ENCODE data around the gene FAM171A2. TPM values are rescaled to one million over a fixed set of nuclear protein-coding genes. Genes with fewer than 3 reads are reported as not detected.

Gene FAM171A2
- total RNA-seq, 1 donor from 2014 or later = 25.0 TPM

DNA sequence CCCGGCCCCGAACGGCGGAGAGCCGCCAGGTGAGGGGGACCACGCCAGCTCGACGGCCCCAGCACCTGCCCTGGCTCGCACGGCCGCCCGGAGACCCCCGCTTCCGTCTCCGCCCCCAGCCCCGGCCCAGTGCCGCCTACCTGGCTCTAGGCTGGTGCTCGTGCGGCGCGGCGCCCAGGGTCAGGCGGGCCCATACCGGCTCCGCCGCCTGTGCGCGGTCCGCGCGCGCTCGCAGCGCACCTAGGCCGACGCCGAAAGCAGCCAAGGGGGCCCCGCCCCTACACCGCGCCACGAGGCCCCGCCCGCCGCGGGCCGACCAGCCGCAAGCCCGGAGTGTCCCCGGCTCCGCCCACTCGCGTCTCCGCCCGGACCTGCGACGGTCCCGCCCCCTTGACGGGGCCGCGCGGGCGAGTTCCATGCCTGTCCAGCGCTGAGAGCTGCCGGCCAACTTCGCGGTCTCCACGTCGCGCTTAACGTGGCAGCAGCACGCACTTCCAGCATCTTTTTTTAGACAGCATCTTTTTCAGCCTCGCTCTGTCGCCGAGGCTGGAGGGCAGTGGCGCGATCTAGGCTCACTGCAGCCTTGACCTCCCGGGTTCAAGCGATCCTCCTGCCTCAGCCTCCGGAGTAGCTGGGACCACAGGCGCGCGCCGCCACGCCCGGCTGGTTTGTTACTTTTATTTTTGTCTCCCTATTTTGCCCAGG, 38.9 kb downstream of the FAM171A2 start, which contains the start of gene SLC25A39:
Gene SLC25A39 (minus strand): TSS at position 253 of the 705 bp plus-strand sequence. CDS start 1,261 bp downstream, outside the sequence.
- no peak for DNase-seq (ENCODE audit: extremely low read depth, low read depth, low spot score)

DNA sequence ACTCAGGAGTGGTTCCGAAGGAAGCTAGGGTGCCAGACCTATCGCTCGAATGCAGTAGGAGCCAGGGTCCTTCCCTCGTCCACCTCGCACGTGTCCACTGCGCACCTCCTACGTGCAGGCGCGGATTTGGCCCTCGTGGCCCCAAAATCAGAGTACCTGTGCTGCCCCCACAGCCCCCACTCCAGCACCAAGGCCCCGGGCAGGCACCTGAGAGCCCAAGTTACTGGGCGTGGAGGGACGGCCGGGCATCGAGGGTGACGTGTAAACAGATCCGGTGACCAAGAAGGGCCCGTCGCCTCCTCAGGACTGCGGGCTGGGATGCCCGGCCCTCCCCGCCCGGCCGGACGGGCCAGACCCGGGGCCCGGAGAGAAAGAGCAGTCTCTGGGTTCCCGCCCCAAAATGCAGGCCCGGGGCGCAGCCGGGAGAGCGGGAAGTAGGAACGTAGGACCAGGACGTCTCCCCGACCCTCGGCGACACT, 39.5 kb downstream of the FAM171A2 start:
- no peak for DNase-seq (ENCODE audit: extremely low read depth, low read depth, low spot score)

DNA sequence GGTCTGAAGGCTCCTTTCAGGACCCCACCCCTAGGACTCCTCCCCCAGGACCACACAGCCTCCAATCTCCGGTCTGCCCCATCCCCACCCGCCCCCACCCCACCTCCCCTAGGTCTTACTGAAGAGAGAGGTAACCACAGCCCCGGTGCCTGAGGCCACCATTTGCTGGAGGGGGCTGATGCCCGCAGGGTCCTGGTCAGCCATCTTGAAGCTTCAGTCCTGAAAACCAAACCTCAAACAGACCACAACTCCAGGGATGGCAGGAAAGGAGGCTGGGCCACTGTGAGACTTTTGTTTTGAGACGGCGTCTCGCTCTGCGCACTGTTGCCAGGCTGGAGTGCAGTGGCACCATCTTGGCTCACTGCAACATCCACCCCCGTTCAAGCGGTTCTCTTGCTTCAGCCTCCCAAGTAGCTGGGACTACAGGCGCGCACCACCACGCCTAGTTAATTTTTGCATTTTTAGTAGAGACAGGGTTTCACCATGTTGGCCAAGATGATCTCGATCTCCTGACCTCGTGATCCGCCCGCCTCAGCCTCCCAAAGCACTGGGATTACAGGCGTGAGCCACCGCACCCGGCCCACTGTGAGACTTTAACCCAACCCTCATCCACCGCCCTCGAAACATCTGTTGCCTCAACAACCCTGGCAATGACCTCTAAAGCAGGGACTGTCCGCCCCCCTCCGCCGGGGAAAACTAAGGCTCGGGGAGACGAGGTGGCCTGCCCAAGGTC, 40.1 kb downstream of the FAM171A2 start:
- DNase-seq (ENCODE audit: extremely low read depth, low read depth, low spot score) = no peak

- DNase-seq (ENCODE audit: extremely low read depth, low read depth, low spot score) = no peak
These were observed 41.3 kb downstream of the FAM171A2 start for GRCh38 chr17:44322236-44322895.

DNA sequence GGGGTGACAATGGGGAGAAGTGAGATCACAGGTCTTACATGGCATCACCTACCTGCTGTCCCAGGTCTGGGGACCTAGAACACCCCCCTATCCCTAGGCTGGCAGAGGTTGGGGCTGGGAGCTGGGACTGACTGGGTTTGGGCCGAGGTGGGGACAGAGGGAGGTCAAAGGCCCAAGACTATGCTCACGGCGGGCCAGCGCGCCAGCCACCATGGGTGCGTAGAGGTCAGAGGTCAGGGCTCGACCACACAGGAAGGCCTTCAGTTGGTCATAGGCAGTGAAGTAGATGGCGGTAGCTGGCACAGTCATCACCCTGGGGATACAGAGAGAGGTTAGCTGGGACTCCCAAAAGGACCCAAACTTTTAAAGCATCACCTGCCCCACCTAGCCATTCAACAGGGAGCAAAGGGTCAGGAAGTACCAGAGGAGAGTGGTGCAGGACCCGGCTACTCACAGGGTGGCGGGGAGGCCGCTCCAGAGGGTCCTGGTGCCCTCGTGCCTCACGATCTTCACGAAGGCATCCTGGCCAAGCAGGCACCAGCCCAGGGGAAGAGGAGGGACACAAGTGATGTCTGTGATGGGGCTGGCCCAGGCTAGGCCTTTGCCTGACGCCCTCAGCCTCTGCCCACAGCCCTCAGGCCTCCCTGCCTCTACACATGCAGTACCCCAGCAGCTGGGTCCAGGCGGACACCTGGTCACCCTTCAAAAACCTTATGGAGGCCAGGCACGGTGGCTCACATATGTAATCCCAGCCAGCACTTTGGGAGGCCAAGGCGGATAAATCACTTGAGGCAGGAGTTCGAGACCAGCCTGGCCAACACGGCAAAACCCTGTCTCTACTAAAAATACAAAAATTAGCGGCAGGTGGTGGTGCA, 42.2 kb downstream of the FAM171A2 start:
- no peak for DNase-seq (ENCODE audit: extremely low read depth, low read depth, low spot score)

- no peak for DNase-seq (ENCODE audit: extremely low read depth, low read depth, low spot score)
These were observed 43.6 kb downstream of the FAM171A2 start for GRCh38 chr17:44320066-44320465.

GRCh38 chr17:44318077-44318892, 45.4 kb downstream of the FAM171A2 start:
- DNase-seq (ENCODE audit: extremely low read depth, low read depth, low spot score) = no peak

DNA sequence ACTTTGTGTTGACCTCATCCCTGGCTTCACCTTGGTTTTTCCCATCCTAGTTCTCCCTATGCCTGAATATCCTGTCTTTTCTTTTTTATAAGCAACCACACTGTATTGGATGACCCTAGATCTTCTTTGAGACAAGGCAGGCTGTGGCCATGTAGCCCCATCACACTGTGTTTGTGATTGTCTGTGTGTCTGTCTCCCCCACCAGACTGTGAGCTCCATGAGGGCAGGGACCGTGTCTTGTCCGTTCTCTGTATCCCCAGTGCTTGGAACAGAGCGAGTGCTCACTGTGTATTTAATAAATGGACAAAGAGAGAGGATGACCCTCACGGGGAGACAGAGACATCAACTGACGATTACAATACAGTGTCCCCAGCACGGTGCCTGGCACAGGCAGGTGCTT, 46.1 kb downstream of the FAM171A2 start:
- DNase-seq (ENCODE audit: extremely low read depth, low read depth, low spot score) = no peak

DNA sequence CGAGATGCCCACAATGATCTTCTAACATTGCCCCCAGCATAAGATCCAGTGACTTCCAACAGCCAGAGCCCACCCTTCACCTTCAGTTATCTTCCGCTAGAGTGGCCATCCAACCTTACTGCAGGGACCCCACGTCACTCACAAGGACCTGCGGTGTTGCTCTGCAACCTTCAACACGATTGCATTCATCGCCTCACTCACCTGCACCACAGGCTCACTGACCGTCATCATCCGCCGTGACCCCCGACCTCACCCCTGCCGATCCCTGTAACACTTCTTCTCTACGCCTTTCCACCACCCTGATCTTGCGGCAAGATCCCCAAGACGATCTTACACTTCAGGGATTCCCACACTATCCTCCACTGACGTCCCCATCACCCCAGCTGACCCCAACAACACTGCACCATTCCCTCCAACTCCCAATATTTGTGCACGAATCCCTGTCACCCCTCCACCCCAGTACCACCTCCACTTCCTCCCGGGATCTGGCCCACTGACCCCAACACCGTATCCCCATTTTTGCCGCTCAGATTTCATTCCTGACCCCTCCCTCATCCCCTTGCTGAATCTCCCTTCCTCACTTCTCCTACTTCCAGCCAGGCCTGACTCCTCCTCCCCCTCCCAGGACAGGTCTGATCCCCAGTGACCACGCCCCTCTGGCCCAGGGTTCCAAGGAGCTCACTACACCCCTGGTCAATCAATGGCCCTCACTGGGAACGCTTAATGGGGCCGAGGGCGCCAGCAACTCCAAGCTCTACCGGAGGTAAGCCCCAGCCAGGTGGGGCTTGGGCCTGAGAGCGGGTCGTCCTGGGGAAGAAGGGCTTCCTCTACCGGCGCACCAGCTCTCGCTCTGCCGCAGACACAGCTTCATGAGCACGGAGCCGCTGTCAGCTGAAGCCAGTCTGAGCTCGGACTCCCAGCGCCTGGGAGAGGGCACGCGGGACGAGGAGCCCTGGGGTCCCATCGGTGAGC, 47.6 kb downstream of the FAM171A2 start:
- no peak for DNase-seq (ENCODE audit: extremely low read depth, low read depth, low spot score)

DNA sequence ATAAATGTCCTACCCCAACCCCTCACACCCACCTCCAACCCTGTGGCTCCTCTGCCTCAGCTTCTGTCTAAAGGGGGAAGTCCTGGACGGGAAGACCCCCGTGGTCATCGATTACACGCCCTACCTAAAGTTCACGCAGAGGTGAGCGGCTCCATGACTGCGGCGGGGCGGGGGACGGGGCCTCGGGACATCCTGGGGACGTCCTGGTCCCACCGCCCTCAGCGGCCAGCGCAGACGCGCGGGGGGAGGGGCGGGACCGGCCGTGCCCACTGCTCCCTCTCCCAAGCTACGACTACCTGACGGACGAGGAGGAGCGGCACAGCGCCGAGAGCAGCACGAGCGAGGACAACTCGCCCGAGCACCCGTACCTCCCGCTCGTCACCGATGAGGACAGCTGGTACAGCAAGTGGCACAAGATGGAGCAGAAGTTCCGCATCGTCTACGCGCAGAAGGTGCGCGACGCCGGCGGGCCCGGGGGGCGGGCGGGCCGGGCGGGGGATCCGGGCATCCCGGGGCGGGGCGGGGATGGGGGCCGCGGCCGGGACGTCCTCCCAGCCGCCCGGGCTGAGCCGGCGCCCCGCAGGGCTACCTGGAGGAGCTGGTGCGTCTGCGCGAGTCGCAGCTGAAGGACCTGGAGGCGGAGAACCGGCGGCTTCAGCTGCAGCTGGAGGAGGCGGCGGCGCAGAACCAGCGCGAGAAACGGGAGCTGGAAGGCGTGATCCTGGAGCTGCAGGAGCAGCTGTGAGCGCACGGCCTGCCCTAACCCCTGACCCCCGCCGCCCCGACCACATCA, 48.6 kb downstream of the FAM171A2 start:
- no peak for DNase-seq (ENCODE audit: extremely low read depth, low read depth, low spot score)

- DNase-seq (ENCODE audit: extremely low read depth, low read depth, low spot score) = no peak
These were observed 49.2 kb downstream of the FAM171A2 start for GRCh38 chr17:44314524-44314868.

DNA sequence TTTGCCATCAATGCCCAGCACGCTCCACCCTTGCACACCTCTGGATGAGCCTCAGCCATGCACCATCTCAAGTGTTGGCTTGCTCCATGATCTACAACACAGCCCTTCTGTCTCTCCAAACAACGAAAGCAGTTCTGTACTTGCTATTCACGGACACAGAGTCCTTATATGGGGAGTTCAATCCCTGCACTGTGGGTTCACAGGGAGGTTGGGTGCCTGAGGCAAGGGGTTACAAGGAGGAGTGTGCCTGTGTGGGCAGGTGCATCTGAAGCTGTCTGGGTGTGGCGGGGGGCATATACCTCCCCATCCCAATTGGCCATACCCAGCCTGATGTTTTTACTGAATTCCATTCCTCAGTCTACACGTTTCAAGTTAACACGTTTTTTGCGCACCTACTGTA, 49.6 kb downstream of the FAM171A2 start:
- DNase-seq (ENCODE audit: extremely low read depth, low read depth, low spot score) = no peak

GRCh38 chr17:44312396-44313104, 51.1 kb downstream of the FAM171A2 start:
- no peak for DNase-seq (ENCODE audit: extremely low read depth, low read depth, low spot score)

DNA sequence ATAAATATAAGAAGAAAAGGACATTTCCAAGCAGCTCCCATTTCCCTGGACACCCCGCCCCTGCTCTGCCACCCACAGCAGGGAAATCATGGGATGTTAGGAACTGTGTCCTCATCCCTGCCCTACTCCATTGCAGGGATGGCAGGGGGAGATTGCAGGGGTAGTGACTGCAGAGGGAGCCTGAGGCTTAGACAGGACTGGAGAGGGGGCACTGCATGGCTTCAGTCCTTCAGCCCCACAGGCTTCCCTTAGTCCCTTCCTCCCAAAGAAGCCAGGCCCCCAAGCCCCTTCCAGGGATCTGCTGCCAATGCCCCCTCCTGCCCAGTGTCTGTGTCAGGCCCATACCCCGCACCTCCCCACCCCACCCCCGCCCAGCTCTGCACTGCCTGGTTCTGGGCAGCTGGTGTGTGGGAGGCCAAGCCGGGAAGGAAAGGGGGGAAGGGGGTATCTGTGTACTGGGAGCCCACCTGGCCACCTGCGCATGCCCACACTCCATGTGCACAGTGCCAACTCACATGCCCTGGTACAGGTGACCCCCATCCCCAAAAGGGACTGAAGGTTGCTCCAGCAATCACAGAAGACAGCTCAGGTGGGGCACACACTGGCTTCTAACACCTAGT, 52.0 kb downstream of the FAM171A2 start:
- DNase-seq (ENCODE audit: extremely low read depth, low read depth, low spot score) = no peak

DNA sequence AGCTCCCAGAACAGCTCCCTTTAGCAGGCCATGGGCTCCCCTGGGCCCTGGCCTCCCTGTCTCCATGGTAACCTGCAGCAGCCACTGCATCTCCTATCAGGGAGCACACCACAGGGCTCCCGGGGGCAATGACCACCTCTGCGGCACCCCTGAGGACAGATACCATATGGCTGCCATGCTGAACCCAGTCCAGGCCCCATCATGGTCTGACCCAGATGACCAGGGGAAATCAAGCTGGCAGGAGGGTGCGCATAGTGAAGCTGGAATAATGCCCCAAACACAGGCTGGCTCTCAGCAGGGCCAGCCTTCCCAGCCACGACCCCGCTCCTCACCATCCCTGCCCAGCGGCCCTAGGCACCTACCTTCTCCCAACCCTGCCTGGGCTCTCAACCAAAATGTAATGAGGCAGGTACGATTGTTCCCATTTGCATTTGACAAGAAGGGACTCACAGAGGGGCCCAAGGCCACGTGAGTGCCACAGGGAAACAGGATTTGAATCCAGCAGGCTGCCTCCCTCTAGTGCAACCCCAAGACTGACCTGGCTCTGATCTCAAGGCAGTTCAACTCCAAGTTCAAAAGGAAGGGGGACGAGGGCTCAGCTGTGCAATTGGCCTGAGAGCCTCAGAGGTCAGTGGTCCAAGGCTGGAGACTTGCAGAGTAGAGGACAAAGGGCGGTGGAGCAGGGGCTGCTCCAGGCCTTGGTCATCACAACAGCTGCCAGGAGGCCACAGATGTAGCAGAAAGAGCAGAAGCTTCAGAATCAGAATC, 52.9 kb downstream of the FAM171A2 start:
- no peak for DNase-seq (ENCODE audit: extremely low read depth, low read depth, low spot score)

DNA sequence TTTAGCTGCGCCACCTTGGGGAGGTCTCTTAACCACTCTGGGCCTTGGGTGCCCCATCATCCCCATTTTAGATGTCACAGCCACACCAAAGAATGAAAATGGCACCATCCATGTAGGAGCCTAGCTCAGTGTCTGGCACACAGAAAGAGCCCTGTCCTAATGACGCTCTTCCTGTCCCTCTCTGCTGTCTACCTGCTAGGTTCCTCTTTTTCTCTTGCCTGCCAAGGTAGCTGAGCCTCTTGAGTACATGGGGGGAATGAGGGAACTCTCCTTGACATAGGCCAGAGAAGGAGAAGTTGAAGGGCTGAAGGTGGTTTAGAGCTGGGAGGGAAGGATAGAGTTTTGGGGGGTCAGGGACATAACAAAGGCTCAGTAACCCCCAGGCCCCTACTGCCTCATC, 53.5 kb downstream of the FAM171A2 start:
- DNase-seq (ENCODE audit: extremely low read depth, low read depth, low spot score) = no peak

Measured in glomerular endothelial cell (primary cell).